H9 (cell line): Measurements from ENCODE around the gene INTS3. TPM values are rescaled to one million over a fixed set of nuclear protein-coding genes. Genes with fewer than 3 reads are reported as not detected.

ENCODE experiments used
- DNase-seq: peaks from one replicate; pipeline ENCODE4 v3.0.0-alpha.2; 2017
- H2AFZ ChIP-seq: one replicate; pipeline ENCODE4 v1.6.1; 2013; ENCODE audit warnings: mild to moderate bottlenecking, low read length, control low read depth, moderate library complexity
- H2AK5ac ChIP-seq: 2 replicates; pipeline ENCODE4 v1.6.1; 2013; ENCODE audit warnings: low read length, control low read depth, mixed read lengths; ENCODE audit not compliant: insufficient read length
- H2BK120ac ChIP-seq: one replicate; pipeline ENCODE4 v1.6.1; 2013; ENCODE audit warnings: low read depth, mild to moderate bottlenecking, low read length, control low read depth, inconsistent platforms; ENCODE audit not compliant: poor library complexity, severe bottlenecking
- H2BK12ac ChIP-seq: 2 replicates; pipeline ENCODE4 v1.6.1; 2013; ENCODE audit warnings: low read length, control low read depth, mixed read lengths, low read depth; ENCODE audit not compliant: insufficient read length
- H2BK15ac ChIP-seq: 2 replicates; pipeline ENCODE4 v1.6.1; 2013; ENCODE audit warnings: low read depth, low read length, control low read depth
- H2BK20ac ChIP-seq: one replicate; pipeline ENCODE4 v1.6.1; 2013; ENCODE audit warnings: low read depth, mild to moderate bottlenecking, low read length, control low read depth, inconsistent platforms; ENCODE audit not compliant: poor library complexity, severe bottlenecking
- H2BK5ac ChIP-seq: 2 replicates; pipeline ENCODE4 v1.6.1; 2013; ENCODE audit warnings: low read length, control low read depth, mixed read lengths; ENCODE audit not compliant: insufficient read length
- H3K14ac ChIP-seq: 2 replicates; pipeline ENCODE4 v1.6.1; 2013; ENCODE audit warnings: low read length, control low read depth; ENCODE audit not compliant: insufficient read depth
- H3K18ac ChIP-seq: 2 replicates; pipeline ENCODE4 v1.6.1; 2013; ENCODE audit warnings: low read depth, mild to moderate bottlenecking, mixed read lengths, low read length, control low read depth; ENCODE audit not compliant: insufficient read length
- H3K23ac ChIP-seq: 2 replicates; pipeline ENCODE4 v1.6.1; 2013; ENCODE audit warnings: low read length, control low read depth, mixed read lengths, low read depth; ENCODE audit not compliant: insufficient read length
- H3K23me2 ChIP-seq: 2 replicates; pipeline ENCODE4 v1.6.1; 2013; ENCODE audit warnings: low read depth, mild to moderate bottlenecking, mixed read lengths, low read length, control low read depth; ENCODE audit not compliant: insufficient read length, poor library complexity, severe bottlenecking
- H3K27ac ChIP-seq: 2 replicates; pipeline ENCODE4 v1.5.1; 2013; ENCODE audit warnings: low read length, control low read depth, mixed read lengths, low read depth; ENCODE audit not compliant: insufficient read length
- H3K27me3 ChIP-seq: 2 replicates; pipeline ENCODE4 v1.6.1; 2013; ENCODE audit warnings: low read length, control low read depth, inconsistent platforms; ENCODE audit not compliant: insufficient read depth
- H3K4ac ChIP-seq: 2 replicates; pipeline ENCODE4 v1.6.1; 2013; ENCODE audit warnings: low read depth, mild to moderate bottlenecking, control low read depth, inconsistent platforms, low read length, moderate library complexity
- H3K4me1 ChIP-seq: 2 replicates; pipeline ENCODE4 v1.6.1; 2013; ENCODE audit warnings: low read length, control low read depth, inconsistent platforms; ENCODE audit not compliant: insufficient read depth
- H3K4me2 ChIP-seq: 2 replicates; pipeline ENCODE4 v1.6.1; 2013; ENCODE audit warnings: low read length, control low read depth, mixed read lengths; ENCODE audit not compliant: insufficient read length, insufficient read depth
- H3K56ac ChIP-seq: 2 replicates; pipeline ENCODE4 v1.6.1; 2013; ENCODE audit warnings: low read depth, mild to moderate bottlenecking, mixed read lengths, low read length, control low read depth; ENCODE audit not compliant: insufficient read length
- H3K79me1 ChIP-seq: 2 replicates; pipeline ENCODE4 v1.6.1; 2013; ENCODE audit warnings: low read depth, mild to moderate bottlenecking, moderate library complexity, low read length, control low read depth, inconsistent platforms; ENCODE audit not compliant: insufficient read depth, poor library complexity, severe bottlenecking
- H3K79me2 ChIP-seq: 2 replicates; pipeline ENCODE4 v1.6.1; 2013; ENCODE audit warnings: low read length, control low read depth, inconsistent platforms; ENCODE audit not compliant: insufficient read depth
- H3K9ac ChIP-seq: 2 replicates; pipeline ENCODE4 v1.6.1; 2013; ENCODE audit warnings: low read length, control low read depth, mixed read lengths; ENCODE audit not compliant: insufficient read length; ENCODE audit errors: extremely low read depth
- H3K9me3 ChIP-seq: one replicate; pipeline ENCODE4 v1.6.1; 2013; ENCODE audit warnings: low read depth, low read length, inconsistent platforms; ENCODE audit not compliant: control insufficient read depth
- H3T11ph ChIP-seq: one replicate; pipeline ENCODE4 v1.6.1; 2013; ENCODE audit warnings: mild to moderate bottlenecking, low read length, control low read depth, inconsistent platforms
- H4K20me1 ChIP-seq: one replicate; pipeline ENCODE4 v1.6.1; 2013; ENCODE audit not compliant: control insufficient read depth, insufficient read length, insufficient read depth
- H4K5ac ChIP-seq: 2 replicates; pipeline ENCODE4 v1.6.1; 2013; ENCODE audit warnings: low read depth, mild to moderate bottlenecking, mixed read lengths, low read length, control low read depth; ENCODE audit not compliant: insufficient read length
- H4K8ac ChIP-seq: replicated peaks from 2 replicates; pipeline ENCODE4 v1.6.1; 2013; ENCODE audit warnings: low read length, control low read depth, mixed read lengths, low read depth; ENCODE audit not compliant: insufficient read length
- H4K91ac ChIP-seq: 2 replicates; pipeline ENCODE4 v1.6.1; 2013; ENCODE audit warnings: low read depth, mild to moderate bottlenecking, moderate library complexity, mixed read lengths, low read length, control low read depth; ENCODE audit not compliant: insufficient read length
- H3K27ac Mint-ChIP-seq, 3 experiments: 2 replicates in 2 of 3; 3 replicates in 1 of 3; pipeline ENCODE4 v1.8.0; 2020 to 2021; ENCODE audit warnings: mixed read lengths in 3 of 3, mild to moderate bottlenecking in 1 of 3, moderate library complexity in 1 of 3
- H3K27me3 Mint-ChIP-seq: 2 replicates; pipeline ENCODE4 v1.8.0; 2021; ENCODE audit warnings: low read depth, mild to moderate bottlenecking, moderate library complexity, mixed read lengths
- H3K36me3 Mint-ChIP-seq, 3 experiments: 2 replicates in 2 of 3; 3 replicates in 1 of 3; pipeline ENCODE4 v1.8.0; 2020 to 2021; ENCODE audit warnings: low read depth in 3 of 3, mixed read lengths in 3 of 3; ENCODE audit not compliant: insufficient read depth in 1 of 3
- H3K4me1 Mint-ChIP-seq, 2 experiments: 2 replicates each; pipeline ENCODE4 v1.8.0; 2020; ENCODE audit warnings: mixed read lengths in 2 of 2
- H3K4me3 Mint-ChIP-seq, 2 experiments: 2 replicates in 1 of 2; 3 replicates in 1 of 2; pipeline ENCODE4 v1.8.0; 2020 to 2021; ENCODE audit warnings: mild to moderate bottlenecking in 2 of 2, mixed read lengths in 2 of 2, moderate library complexity in 1 of 2
- H3K9me3 Mint-ChIP-seq, 2 experiments: 2 replicates in 1 of 2; 3 replicates in 1 of 2; pipeline ENCODE4 v1.8.0; 2020; ENCODE audit warnings: mild to moderate bottlenecking in 2 of 2, mixed read lengths in 2 of 2, moderate library complexity in 1 of 2
- WGBS: extraction: QIAGEN DNeasy Blood & Tissue Kit; methylation state at CpG from one replicate; pipeline ENCODE4 v1.1.7; 2013; ENCODE audit warnings: missing lambda C conversion rate, low lambda C conversion rate, mixed read lengths; ENCODE audit not compliant: insufficient read length; ENCODE audit errors: extremely low coverage; 5-methylcytosine and 5-hydroxymethylcytosine counted together
- total RNA-seq: library from RNA; stranded (reverse); gene quantifications from 2 replicates; pipeline ENCODE4 v1.2.1, GENCODE V29; 2021
- TF ChIP-seq, protein P1 (sequence below): fragments of 200-600 bp; sonication (generic); conservative IDR thresholded peaks from 3 replicates; pipeline ENCODE4 v1.8.0; 2021; ENCODE audit warnings: antibody characterized with exemption, mild to moderate bottlenecking

The INTS3 gene
- total RNA-seq, 1 experiment from 2014 or later, result 67.1 TPM

DNA sequence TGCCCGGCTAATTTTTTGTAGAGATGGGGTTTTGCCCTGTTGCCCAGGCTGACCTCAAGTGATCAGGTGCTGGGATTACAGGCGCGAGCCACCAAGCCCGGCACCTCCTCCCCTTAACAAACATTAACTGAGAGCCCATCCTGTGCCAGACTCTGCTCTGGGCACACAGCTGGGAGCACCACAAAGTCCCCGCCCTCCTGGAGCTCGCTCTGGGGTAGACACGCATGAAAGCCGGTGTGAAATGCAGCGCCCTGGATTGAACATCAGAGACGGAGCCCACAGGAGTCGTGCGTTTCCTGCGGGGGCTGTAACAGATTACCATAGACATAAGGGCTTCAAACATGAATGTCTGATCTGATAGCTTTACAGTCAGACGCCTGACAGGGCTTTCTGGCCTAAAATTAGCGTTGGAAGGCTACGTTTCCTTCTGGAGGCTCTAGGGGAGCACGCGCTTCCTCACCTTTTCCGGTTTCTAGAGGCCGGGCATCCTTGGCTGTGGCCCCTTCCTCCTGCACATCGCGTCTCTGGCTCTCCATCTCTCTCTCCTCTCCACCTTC is 61.7 kb downstream of the INTS3 start:
- Histone ChIP-seq H2AFZ (no peak overlapping the region), H3K14ac (no peak overlapping the region), H2BK5ac (no peak overlapping the region), H2BK15ac (no peak overlapping the region), H3K79me1 (no peaks in the 10 kb centered on the region), H4K5ac (no peak overlapping the region), H3K9me3 (no peaks in the 10 kb centered on the region), H3K27ac (no peak overlapping the region), H3K9ac (no peak overlapping the region), H3K56ac (no peak overlapping the region), H4K8ac (no peak overlapping the region), H3K4ac (no peak overlapping the region), H3K4me2 (no peak overlapping the region), H2BK12ac (no peak overlapping the region), H3K27me3 (no peaks in the 10 kb centered on the region), H2BK20ac (no peak overlapping the region), H2AK5ac (no peak overlapping the region), H2BK120ac (no peak overlapping the region), H3T11ph (no peak overlapping the region), H3K23ac (no peak overlapping the region), H3K79me2 (no peaks in the 10 kb centered on the region), H4K91ac (no peak overlapping the region), H3K4me1 (no peaks in the 10 kb centered on the region), H3K23me2 (no peaks in the 10 kb centered on the region), H4K20me1 (no peaks in the 10 kb centered on the region), H3K18ac (no peak overlapping the region)
- Mint-ChIP-seq H3K27ac (peak overlapping the region in 1 of 3 experiments; percentile 17; a peak in 1 of 7 replicates), H3K9me3 (0 out of 5 replicates have a peak, but pooled peaks cover 0 to 5% of the 10 kb centered on the region in 2 experiments), H3K27me3 (peaks cover 2% of the 10 kb centered on the region), H3K4me3 (no peak overlapping the region; a peak in 2 of 5 replicates), H3K36me3 (no peaks in the 10 kb centered on the region), H3K4me1 (peaks cover 24 to 32% of the 10 kb centered on the region in 2 experiments)
- no CpG with 5 or more reads among the region's 22 CpGs for WGBS
- DNase-seq, result peak; percentile 28
- TF ChIP-seq, protein P1, sequence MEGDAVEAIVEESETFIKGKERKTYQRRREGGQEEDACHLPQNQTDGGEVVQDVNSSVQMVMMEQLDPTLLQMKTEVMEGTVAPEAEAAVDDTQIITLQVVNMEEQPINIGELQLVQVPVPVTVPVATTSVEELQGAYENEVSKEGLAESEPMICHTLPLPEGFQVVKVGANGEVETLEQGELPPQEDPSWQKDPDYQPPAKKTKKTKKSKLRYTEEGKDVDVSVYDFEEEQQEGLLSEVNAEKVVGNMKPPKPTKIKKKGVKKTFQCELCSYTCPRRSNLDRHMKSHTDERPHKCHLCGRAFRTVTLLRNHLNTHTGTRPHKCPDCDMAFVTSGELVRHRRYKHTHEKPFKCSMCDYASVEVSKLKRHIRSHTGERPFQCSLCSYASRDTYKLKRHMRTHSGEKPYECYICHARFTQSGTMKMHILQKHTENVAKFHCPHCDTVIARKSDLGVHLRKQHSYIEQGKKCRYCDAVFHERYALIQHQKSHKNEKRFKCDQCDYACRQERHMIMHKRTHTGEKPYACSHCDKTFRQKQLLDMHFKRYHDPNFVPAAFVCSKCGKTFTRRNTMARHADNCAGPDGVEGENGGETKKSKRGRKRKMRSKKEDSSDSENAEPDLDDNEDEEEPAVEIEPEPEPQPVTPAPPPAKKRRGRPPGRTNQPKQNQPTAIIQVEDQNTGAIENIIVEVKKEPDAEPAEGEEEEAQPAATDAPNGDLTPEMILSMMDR, result no peak
